Measurements from ENCODE around the gene TFCP2L1. TPM values are rescaled to one million over a fixed set of nuclear protein-coding genes. Genes with fewer than 3 reads are reported as not detected.
"Not testable (repeated sequence)": the region's sequence is repeated elsewhere in the genome, so short reads cannot be mapped to it uniquely, and the experiment has no call there.

The TFCP2L1 gene
- total and polyA plus RNA-seq, 7 experiments from 2014 or later, result 0.19 to 0.24 TPM; not detected in 5

DNA sequence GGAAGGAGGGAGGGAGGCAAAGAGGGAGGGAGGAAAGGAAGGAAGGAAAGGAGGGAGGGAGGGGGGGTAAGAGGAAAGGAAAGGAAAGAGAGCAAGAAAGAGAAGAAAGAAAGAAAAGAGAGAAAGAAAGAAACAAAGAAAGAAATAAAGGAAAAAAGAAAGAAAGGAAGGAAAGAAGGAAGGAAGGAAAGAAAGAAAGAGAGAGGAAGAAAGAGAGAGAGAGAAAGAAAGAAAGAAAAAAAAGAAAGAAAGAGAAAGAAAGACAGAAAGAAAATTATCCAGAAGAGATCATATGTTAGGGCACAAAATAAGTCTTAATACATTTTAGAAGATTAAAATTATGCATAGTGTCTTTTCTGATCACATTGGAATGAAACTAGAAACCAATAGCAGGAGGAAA is 24.3 kb upstream of the TFCP2L1 start:
- Histone ChIP-seq H3K27me3 (ENCODE audit: control insufficient read depth in 2 of 2, insufficient read depth in 2 of 2, low read length in 2 of 2) (no peaks in the 10 kb centered on the region), H3K4me1 (ENCODE audit: control insufficient read depth in 2 of 2, insufficient read depth in 2 of 2, low read length in 2 of 2) (no peaks in the 10 kb centered on the region), H3K4me3 (ENCODE audit: low read length) (no peak overlapping the region), H3K9me3 (ENCODE audit: control insufficient read depth in 2 of 3, low read length in 3 of 3) (no peaks in the 10 kb centered on the region), H3K36me3 (ENCODE audit: control insufficient read depth in 2 of 3, insufficient read depth in 3 of 3, low read length in 3 of 3) (no peaks in the 10 kb centered on the region), H3K27ac (ENCODE audit: low read depth, low read length) (no peak overlapping the region)
- ATAC-seq (no peak), DNase-seq (no peak)
- no peak overlapping the region for H3K27ac Mint-ChIP-seq
- H3K36me3 Mint-ChIP-seq, result no peaks in the 10 kb centered on the region
- intact Hi-C loops (cut with micrococcal nuclease), result no loop called here
- ChIA-PET POLR2A (no interaction called here), CTCF (no interaction called here)
- peaks cover 41 to 60% (median 43%) of the 10 kb centered on the region in 5 donors for H3K27me3 Mint-ChIP-seq
- peaks cover 0 to 7% (median 0%) of the 10 kb centered on the region in 11 donors for H3K9me3 Mint-ChIP-seq
- H3K4me3 Mint-ChIP-seq, result no peak overlapping the region
- peaks cover 0 to 8% (median 0%) of the 10 kb centered on the region in 7 donors for H3K4me1 Mint-ChIP-seq

DNA sequence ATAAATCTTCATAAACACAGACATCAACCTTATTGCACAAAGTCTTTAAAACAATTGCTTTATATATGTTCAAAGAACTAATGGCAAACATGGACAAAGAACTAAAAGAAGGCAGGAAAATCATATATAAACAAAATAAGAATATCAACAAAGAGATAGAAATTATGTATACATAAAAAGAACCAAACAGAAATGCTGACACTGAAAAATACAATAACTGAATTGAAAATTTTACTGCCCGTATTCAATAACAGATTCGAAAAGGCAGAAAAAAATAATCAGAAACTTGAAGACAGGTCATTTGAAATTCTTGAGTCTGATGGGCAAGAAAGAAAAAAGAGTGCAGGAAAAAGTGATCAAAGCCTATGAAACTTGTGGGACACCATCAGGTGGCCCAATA is 22.0 kb upstream of the TFCP2L1 start:
- Mint-ChIP-seq H3K4me3 (no peak overlapping the region), H3K4me1 (peaks cover 0 to 8% (median 0%) of the 10 kb centered on the region in 7 donors), H3K36me3 (no peaks in the 10 kb centered on the region), H3K27ac (no peak overlapping the region), H3K27me3 (peaks cover 48 to 58% (median 56%) of the 10 kb centered on the region in 5 donors), H3K9me3 (peaks cover 0 to 7% (median 0%) of the 10 kb centered on the region in 11 donors)
- H3K36me3 ChIP-seq (ENCODE audit: control insufficient read depth in 2 of 3, insufficient read depth in 3 of 3, low read length in 3 of 3), result no peaks in the 10 kb centered on the region
- no peak overlapping the region for H3K4me3 ChIP-seq (ENCODE audit: low read length)
- intact Hi-C loops (cut with micrococcal nuclease), result no loop called here
- DNase-seq, result no peak
- H3K27ac ChIP-seq (ENCODE audit: low read depth, low read length), result no peak overlapping the region
- ChIA-PET POLR2A (no interaction called here), CTCF (no interaction called here)
- no peaks in the 10 kb centered on the region for H3K27me3 ChIP-seq (ENCODE audit: control insufficient read depth in 2 of 2, insufficient read depth in 2 of 2, low read length in 2 of 2)
- no peaks in the 10 kb centered on the region for H3K9me3 ChIP-seq (ENCODE audit: control insufficient read depth in 2 of 3, low read length in 3 of 3)
- no peak for ATAC-seq
- no peaks in the 10 kb centered on the region for H3K4me1 ChIP-seq (ENCODE audit: control insufficient read depth in 2 of 2, insufficient read depth in 2 of 2, low read length in 2 of 2)

DNA sequence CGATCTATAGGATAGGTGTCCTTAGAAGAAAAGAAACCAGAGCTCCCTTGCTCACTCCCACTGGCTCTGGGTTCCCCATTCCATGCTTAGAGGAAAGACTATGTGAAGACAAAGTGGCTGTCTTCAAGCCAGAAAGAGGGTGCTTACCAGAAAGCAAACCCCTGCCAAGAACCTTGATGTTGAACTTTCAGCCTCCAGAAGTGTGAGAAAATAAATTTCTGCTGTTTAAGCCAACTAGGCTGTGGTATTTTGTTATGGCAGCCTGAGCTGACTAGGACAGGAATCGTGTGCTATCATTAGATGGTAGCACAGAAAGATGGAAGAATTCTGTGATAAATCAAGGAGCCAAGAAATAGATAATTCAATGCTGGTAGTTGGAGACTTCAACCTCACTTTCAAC is 19.9 kb upstream of the TFCP2L1 start:
- Mint-ChIP-seq H3K27ac (no peak overlapping the region), H3K4me1 (peaks cover 0 to 8% (median 0%) of the 10 kb centered on the region in 7 donors), H3K27me3 (peaks cover 44 to 66% (median 57%) of the 10 kb centered on the region in 5 donors), H3K36me3 (no peaks in the 10 kb centered on the region), H3K9me3 (peaks cover 0 to 7% (median 2%) of the 10 kb centered on the region in 11 donors), H3K4me3 (no peak overlapping the region)
- H3K36me3 ChIP-seq (ENCODE audit: control insufficient read depth in 2 of 3, insufficient read depth in 3 of 3, low read length in 3 of 3), result no peaks in the 10 kb centered on the region
- CTCF ChIA-PET, result no interaction called here
- H3K27me3 ChIP-seq (ENCODE audit: control insufficient read depth in 2 of 2, insufficient read depth in 2 of 2, low read length in 2 of 2), result no peaks in the 10 kb centered on the region
- no peaks in the 10 kb centered on the region for H3K9me3 ChIP-seq (ENCODE audit: control insufficient read depth in 2 of 3, low read length in 3 of 3)
- no peak overlapping the region for H3K27ac ChIP-seq (ENCODE audit: low read depth, low read length)
- POLR2A ChIA-PET, result no interaction called here
- ATAC-seq (no peak), DNase-seq (no peak)
- intact Hi-C loops (cut with micrococcal nuclease), result no loop called here
- H3K4me3 ChIP-seq (ENCODE audit: low read length), result no peak overlapping the region
- H3K4me1 ChIP-seq (ENCODE audit: control insufficient read depth in 2 of 2, insufficient read depth in 2 of 2, low read length in 2 of 2), result no peaks in the 10 kb centered on the region

DNA sequence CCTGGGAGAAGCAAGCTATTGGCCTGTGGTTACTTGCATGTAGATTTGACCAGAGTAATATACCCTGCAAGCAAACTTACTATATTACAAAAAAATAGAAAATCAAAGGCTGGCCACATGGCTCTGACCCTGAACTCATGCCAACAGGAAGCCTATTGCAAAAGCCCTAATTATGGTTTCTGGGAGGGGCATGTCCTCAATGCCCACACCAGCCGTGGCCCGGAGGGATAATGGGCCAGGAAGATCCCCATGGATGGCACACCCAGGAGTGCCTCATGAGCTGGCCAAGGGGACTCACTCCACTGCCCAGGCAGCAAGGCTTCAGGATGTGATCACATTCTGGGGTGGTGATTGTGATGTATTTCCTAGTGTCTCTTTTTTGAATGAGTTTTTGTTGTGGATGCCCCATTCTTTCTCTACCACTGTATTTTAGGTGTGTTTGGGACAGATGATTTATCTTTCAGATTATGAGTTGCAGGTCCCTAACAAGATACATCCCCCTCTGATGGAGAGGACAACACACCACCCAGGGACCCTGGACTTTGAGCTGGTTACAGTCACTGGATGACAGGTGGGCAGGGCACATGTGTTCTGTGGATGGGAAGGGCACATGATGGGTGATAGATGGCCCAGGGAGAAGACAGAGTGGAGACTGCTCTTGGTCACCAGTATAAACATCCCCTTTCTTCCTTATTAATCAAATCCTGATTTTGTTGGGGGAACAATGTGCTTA is 18.7 kb upstream of the TFCP2L1 start:
- ChIA-PET CTCF (no interaction called here), POLR2A (no interaction called here)
- H3K9me3 Mint-ChIP-seq, result peaks cover 0 to 7% (median 2%) of the 10 kb centered on the region in 11 donors
- Histone ChIP-seq H3K36me3 (ENCODE audit: control insufficient read depth in 2 of 3, insufficient read depth in 3 of 3, low read length in 3 of 3) (no peaks in the 10 kb centered on the region), H3K27me3 (ENCODE audit: control insufficient read depth in 2 of 2, insufficient read depth in 2 of 2, low read length in 2 of 2) (no peaks in the 10 kb centered on the region), H3K4me3 (ENCODE audit: low read length) (no peak overlapping the region), H3K9me3 (ENCODE audit: control insufficient read depth in 2 of 3, low read length in 3 of 3) (no peaks in the 10 kb centered on the region), H3K4me1 (ENCODE audit: control insufficient read depth in 2 of 2, insufficient read depth in 2 of 2, low read length in 2 of 2) (no peaks in the 10 kb centered on the region), H3K27ac (ENCODE audit: low read depth, low read length) (no peak overlapping the region)
- H3K36me3 Mint-ChIP-seq, result no peaks in the 10 kb centered on the region
- peaks cover 33 to 62% (median 50%) of the 10 kb centered on the region in 5 donors for H3K27me3 Mint-ChIP-seq
- H3K4me3 Mint-ChIP-seq, result no peak overlapping the region
- H3K27ac Mint-ChIP-seq, result no peak overlapping the region
- no peaks in the 10 kb centered on the region for H3K4me1 Mint-ChIP-seq
- no peak for DNase-seq
- no peak for ATAC-seq
- intact Hi-C loops (cut with micrococcal nuclease), result no loop called here

DNA sequence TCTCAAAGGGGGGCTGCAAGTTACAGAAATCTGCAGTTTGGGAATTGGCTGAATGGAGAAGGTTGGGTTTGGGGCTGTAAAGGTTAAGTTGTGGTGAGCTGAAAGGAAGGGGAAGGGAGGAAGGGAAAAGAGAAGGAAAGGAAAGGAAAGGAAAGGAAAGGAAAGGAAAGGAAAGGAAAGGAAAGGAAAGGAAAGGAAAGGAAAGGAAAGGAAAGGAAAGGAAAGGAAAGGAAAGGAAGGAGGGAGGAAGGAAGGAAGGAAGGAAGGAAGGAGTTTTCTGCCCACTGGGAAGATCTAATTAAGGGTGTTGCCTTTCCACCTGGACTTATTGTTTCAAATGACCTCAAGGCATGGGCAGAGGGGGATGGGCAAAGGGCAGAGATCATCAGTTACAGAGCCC is 16.2 kb upstream of the TFCP2L1 start:
- H3K27me3 Mint-ChIP-seq, result peaks cover 14 to 41% (median 27%) of the 10 kb centered on the region in 5 donors

DNA sequence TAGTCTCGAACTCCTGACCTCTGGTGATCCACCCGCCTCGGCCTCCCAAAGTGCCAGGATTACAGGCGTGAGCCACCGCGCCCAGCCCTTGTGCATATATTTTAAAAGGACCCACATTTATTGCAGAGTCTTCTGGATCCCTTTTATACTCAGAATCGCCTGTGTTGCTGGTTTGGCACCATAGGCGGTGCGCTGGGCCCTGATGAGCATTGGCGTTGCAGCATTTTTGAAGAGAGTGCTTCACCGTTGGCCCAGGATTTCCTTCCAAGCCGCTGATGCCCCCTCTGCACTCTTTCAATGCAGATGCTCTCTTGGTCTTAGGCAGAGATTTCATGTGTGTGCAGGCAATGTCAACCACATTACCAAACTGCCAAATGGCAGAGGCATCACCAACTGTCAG is 13.5 kb upstream of the TFCP2L1 start:
- H3K27me3 Mint-ChIP-seq, result peaks cover 7 to 24% (median 18%) of the 10 kb centered on the region in 5 donors
- no peaks in the 10 kb centered on the region for H3K36me3 ChIP-seq (ENCODE audit: control insufficient read depth in 2 of 3, insufficient read depth in 3 of 3, low read length in 3 of 3)
- H3K4me3 Mint-ChIP-seq, result no peak overlapping the region
- no peaks in the 10 kb centered on the region for H3K4me1 ChIP-seq (ENCODE audit: control insufficient read depth in 2 of 2, insufficient read depth in 2 of 2, low read length in 2 of 2)
- no peaks in the 10 kb centered on the region for H3K36me3 Mint-ChIP-seq
- no peaks in the 10 kb centered on the region for H3K4me1 Mint-ChIP-seq
- H3K4me3 ChIP-seq (ENCODE audit: low read length), result no peak overlapping the region
- intact Hi-C loops (cut with micrococcal nuclease), result no loop called here
- ATAC-seq (no peak), DNase-seq (no peak)
- peaks cover 0 to 5% (median 0%) of the 10 kb centered on the region in 11 donors for H3K9me3 Mint-ChIP-seq
- H3K27ac Mint-ChIP-seq, result no peak overlapping the region
- H3K9me3 ChIP-seq (ENCODE audit: control insufficient read depth in 2 of 3, low read length in 3 of 3), result no peaks in the 10 kb centered on the region
- no peaks in the 10 kb centered on the region for H3K27me3 ChIP-seq (ENCODE audit: control insufficient read depth in 2 of 2, insufficient read depth in 2 of 2, low read length in 2 of 2)
- H3K27ac ChIP-seq (ENCODE audit: low read depth, low read length), result no peak overlapping the region
- ChIA-PET POLR2A (no interaction called here), CTCF (no interaction called here)

More for the DNA sequence above, 16.2 kb upstream of the TFCP2L1 start:
- CTCF ChIA-PET; H3K9me3 Mint-ChIP-seq; H3K27ac ChIP-seq (ENCODE audit: low read depth, low read length); H3K4me1 ChIP-seq (ENCODE audit: control insufficient read depth in 2 of 2, insufficient read depth in 2 of 2, low read length in 2 of 2); ATAC-seq; H3K4me3 Mint-ChIP-seq; POLR2A ChIA-PET; H3K27ac Mint-ChIP-seq; H3K27me3 ChIP-seq (ENCODE audit: control insufficient read depth in 2 of 2, insufficient read depth in 2 of 2, low read length in 2 of 2); H3K36me3 Mint-ChIP-seq; intact Hi-C loops (cut with micrococcal nuclease); H3K9me3 ChIP-seq (ENCODE audit: control insufficient read depth in 2 of 3, low read length in 3 of 3); H3K4me3 ChIP-seq (ENCODE audit: low read length); H3K4me1 Mint-ChIP-seq; DNase-seq; H3K36me3 ChIP-seq (ENCODE audit: control insufficient read depth in 2 of 3, insufficient read depth in 3 of 3, low read length in 3 of 3): not testable (repeated sequence)

DNA sequence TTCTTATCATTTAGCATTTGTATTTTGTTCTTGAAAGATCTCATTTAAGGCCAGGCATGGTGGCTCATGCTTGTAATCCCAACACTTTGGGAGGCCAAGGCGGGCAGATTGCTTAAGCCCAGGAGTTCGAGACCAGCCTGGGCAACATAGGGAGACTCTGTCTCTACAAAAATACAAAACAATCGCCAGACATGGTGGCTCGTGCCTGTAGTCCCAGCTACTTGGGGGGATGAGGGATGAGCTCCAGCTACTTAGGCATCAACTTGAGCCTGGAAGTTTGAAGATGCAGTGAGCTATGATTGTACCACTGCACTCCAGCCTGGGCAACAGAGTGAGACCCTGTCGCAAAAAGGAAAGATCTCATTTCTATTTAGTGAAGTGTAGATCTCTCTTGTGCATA is 12.9 kb upstream of the TFCP2L1 start:
- peaks cover 7 to 23% (median 15%) of the 10 kb centered on the region in 5 donors for H3K27me3 Mint-ChIP-seq
- H3K4me3 ChIP-seq (ENCODE audit: low read length); H3K27me3 ChIP-seq (ENCODE audit: control insufficient read depth in 2 of 2, insufficient read depth in 2 of 2, low read length in 2 of 2); H3K36me3 Mint-ChIP-seq; DNase-seq; H3K4me1 Mint-ChIP-seq; H3K27ac Mint-ChIP-seq; H3K9me3 Mint-ChIP-seq; H3K4me3 Mint-ChIP-seq; CTCF ChIA-PET; ATAC-seq; H3K36me3 ChIP-seq (ENCODE audit: control insufficient read depth in 2 of 3, insufficient read depth in 3 of 3, low read length in 3 of 3); H3K27ac ChIP-seq (ENCODE audit: low read depth, low read length); POLR2A ChIA-PET; H3K9me3 ChIP-seq (ENCODE audit: control insufficient read depth in 2 of 3, low read length in 3 of 3); intact Hi-C loops (cut with micrococcal nuclease); H3K4me1 ChIP-seq (ENCODE audit: control insufficient read depth in 2 of 2, insufficient read depth in 2 of 2, low read length in 2 of 2): not testable (repeated sequence)
